ENCODE measurements around the gene ZNF683. TPM values are rescaled to one million over a fixed set of nuclear protein-coding genes. Genes with fewer than 3 reads are reported as not detected.

The ZNF683 gene
- total RNA-seq, 2 experiments from 2014 or later: 0.41 TPM; not detected in 1

- TF ChIP-seq CTCF (IDR thresholded peaks at IDR 0.05): no peak
- no peak for DNase-seq
- Mint-ChIP-seq H3K27ac (no peak overlapping the region), H3K27me3 (peaks cover 5% of the 10 kb centered on the region), H3K4me1 (ENCODE audit: low read depth) (peaks cover 56% of the 10 kb centered on the region), H3K4me3 (no peak overlapping the region), H3K9me3 (peaks cover 5% of the 10 kb centered on the region), H3K36me3 (ENCODE audit: low read depth) (no peaks in the 10 kb centered on the region)
- ATAC-seq (ENCODE audit: poor library complexity): no peak
- intact Hi-C loops (cut with DNase I, micrococcal nuclease): loop anchor here in 1 of 2 experiments (10.0 kb wide), 1 partner anchor 204 kb away; the partner anchor contains the start of genes C1orf232 and ZNF593
- ChIA-PET POLR2A (interaction anchor here (1.2 to 1.7 kb wide), 2 partner anchors 10 to 85 kb away, joined by 3 to 6 read pairs; no protein-coding TSS in a partner anchor), CTCF (interaction anchor here (2.2 kb wide), 1 partner anchor 49 kb away, joined by 6 read pairs; no protein-coding TSS in a partner anchor)
- Histone ChIP-seq H3K4me3 (ENCODE audit: low read length) (no peak overlapping the region), H3K27me3 (ENCODE audit: control insufficient read depth in 1 of 2, insufficient read depth in 2 of 2, low read length in 2 of 2) (no peaks in the 10 kb centered on the region), H3K36me3 (ENCODE audit: insufficient read depth, low read length) (no peaks in the 10 kb centered on the region), H3K9me3 (ENCODE audit: control insufficient read depth in 1 of 2, insufficient read depth in 1 of 2, low read length in 2 of 2) (no peaks in the 10 kb centered on the region), H3K4me1 (ENCODE audit: insufficient read depth, low read length) (peaks cover 82% of the 10 kb centered on the region), H3K27ac (ENCODE audit: low read depth in 1 of 2, low read length in 2 of 2) (no peak overlapping the region)
Observed at GRCh38 chr1:26368486-26368885, 4.1 kb downstream of the ZNF683 start.

- H3K27me3 Mint-ChIP-seq: peaks cover 5% of the 10 kb centered on the region
- Histone ChIP-seq H3K9me3 (ENCODE audit: control insufficient read depth in 1 of 2, insufficient read depth in 1 of 2, low read length in 2 of 2) (no peaks in the 10 kb centered on the region), H3K27me3 (ENCODE audit: control insufficient read depth in 1 of 2, insufficient read depth in 2 of 2, low read length in 2 of 2) (no peaks in the 10 kb centered on the region), H3K27ac (ENCODE audit: low read depth in 1 of 2, low read length in 2 of 2) (no peak overlapping the region), H3K4me1 (ENCODE audit: insufficient read depth, low read length) (peaks cover 82% of the 10 kb centered on the region), H3K36me3 (ENCODE audit: insufficient read depth, low read length) (no peaks in the 10 kb centered on the region), H3K4me3 (ENCODE audit: low read length) (no peak overlapping the region)
- no peak overlapping the region for H3K4me3 Mint-ChIP-seq
- peaks cover 56% of the 10 kb centered on the region for H3K4me1 Mint-ChIP-seq (ENCODE audit: low read depth)
- no peak for ATAC-seq (ENCODE audit: poor library complexity)
- TF ChIP-seq CTCF (IDR thresholded peaks at IDR 0.05): no peak
- intact Hi-C loops (cut with DNase I, micrococcal nuclease): loop anchor here in 1 of 2 experiments (10.0 kb wide), 1 partner anchor 203 kb away; the partner anchor contains the start of genes C1orf232 and ZNF593
- ChIA-PET POLR2A (interaction anchor here (1.2 to 1.7 kb wide), 2 partner anchors 10 to 84 kb away, joined by 3 to 6 read pairs; no protein-coding TSS in a partner anchor), CTCF (interaction anchor here (2.2 kb wide), 1 partner anchor 49 kb away, joined by 6 read pairs; no protein-coding TSS in a partner anchor)
- DNase-seq: no peak
- no peaks in the 10 kb centered on the region for H3K36me3 Mint-ChIP-seq (ENCODE audit: low read depth)
- H3K9me3 Mint-ChIP-seq: peaks cover 5% of the 10 kb centered on the region
- no peak overlapping the region for H3K27ac Mint-ChIP-seq
Observed at GRCh38 chr1:26368006-26368405, 4.5 kb downstream of the ZNF683 start.

- peaks cover 82% of the 10 kb centered on the region for H3K4me1 ChIP-seq (ENCODE audit: insufficient read depth, low read length)
- H3K4me1 Mint-ChIP-seq (ENCODE audit: low read depth): peaks cover 55% of the 10 kb centered on the region
- no peak for TF ChIP-seq CTCF (IDR thresholded peaks at IDR 0.05)
- H3K36me3 ChIP-seq (ENCODE audit: insufficient read depth, low read length): no peaks in the 10 kb centered on the region
- CTCF ChIA-PET: interaction anchor here (1.3 kb wide), 1 partner anchor 26 kb away, joined by 3 read pairs; no protein-coding TSS in a partner anchor
- POLR2A ChIA-PET: interaction anchor here (1.2 to 1.7 kb wide), 2 partner anchors 11 to 83 kb away, joined by 3 to 6 read pairs; no protein-coding TSS in a partner anchor
- peaks cover 5% of the 10 kb centered on the region for H3K9me3 Mint-ChIP-seq
- H3K27me3 ChIP-seq (ENCODE audit: control insufficient read depth in 1 of 2, insufficient read depth in 2 of 2, low read length in 2 of 2): no peaks in the 10 kb centered on the region
- no peak for ATAC-seq (ENCODE audit: poor library complexity)
- no peaks in the 10 kb centered on the region for H3K9me3 ChIP-seq (ENCODE audit: control insufficient read depth in 1 of 2, insufficient read depth in 1 of 2, low read length in 2 of 2)
- DNase-seq: no peak
- H3K27ac ChIP-seq (ENCODE audit: low read depth in 1 of 2, low read length in 2 of 2): no peak overlapping the region
- H3K4me3 Mint-ChIP-seq: no peak overlapping the region
- H3K36me3 Mint-ChIP-seq (ENCODE audit: low read depth): no peaks in the 10 kb centered on the region
- intact Hi-C loops (cut with DNase I, micrococcal nuclease): loop anchor here in 1 of 2 experiments (10.0 kb wide), 1 partner anchor 203 kb away; the partner anchor contains the start of genes C1orf232 and ZNF593
- H3K4me3 ChIP-seq (ENCODE audit: low read length): no peak overlapping the region
- H3K27me3 Mint-ChIP-seq: peaks cover 5% of the 10 kb centered on the region
- no peak overlapping the region for H3K27ac Mint-ChIP-seq
Observed at GRCh38 chr1:26367441-26367840, 5.1 kb downstream of the ZNF683 start.
